Renal pelvis (tissue), 12 donors: ENCODE results near the gene BTNL2. TPM values are rescaled to one million over a fixed set of nuclear protein-coding genes. Genes with fewer than 3 reads are reported as not detected.
"Not testable (repeated sequence)": the region's sequence is repeated elsewhere in the genome, so short reads cannot be mapped to it uniquely, and the experiment has no call there.

Experiments used
- DNase-seq: peaks from one replicate; pipeline ENCODE4 v3.0.0-alpha.2; 2013
- long read RNA-seq, 16 experiments: transcript quantifications; one replicate each; lab custom pipeline, GENCODE V29; 2026
- polyA plus RNA-seq, 3 donors: library from polyadenylated mRNA; unstranded; fragments of 120-200 nt; gene quantifications; one replicate each; pipeline ENCODE4 v1.2.1, GENCODE V29; 2013; ENCODE audit not compliant: insufficient read length in 3 of 3

The BTNL2 gene, protein sequence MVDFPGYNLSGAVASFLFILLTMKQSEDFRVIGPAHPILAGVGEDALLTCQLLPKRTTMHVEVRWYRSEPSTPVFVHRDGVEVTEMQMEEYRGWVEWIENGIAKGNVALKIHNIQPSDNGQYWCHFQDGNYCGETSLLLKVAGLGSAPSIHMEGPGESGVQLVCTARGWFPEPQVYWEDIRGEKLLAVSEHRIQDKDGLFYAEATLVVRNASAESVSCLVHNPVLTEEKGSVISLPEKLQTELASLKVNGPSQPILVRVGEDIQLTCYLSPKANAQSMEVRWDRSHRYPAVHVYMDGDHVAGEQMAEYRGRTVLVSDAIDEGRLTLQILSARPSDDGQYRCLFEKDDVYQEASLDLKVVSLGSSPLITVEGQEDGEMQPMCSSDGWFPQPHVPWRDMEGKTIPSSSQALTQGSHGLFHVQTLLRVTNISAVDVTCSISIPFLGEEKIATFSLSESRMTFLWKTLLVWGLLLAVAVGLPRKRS
- 1 to 10 TPM; 1.4 to 3.9 (median 3.4) TPM for polyA plus RNA-seq
- long read RNA-seq, donor 1 = 0 reads
- long read RNA-seq, donor 2 = 0 reads
- long read RNA-seq, donor 3 = 0 reads
- long read RNA-seq, donor 4 = 0 reads
- long read RNA-seq, donor 5 = 0 reads
- long read RNA-seq, donor 6 = 0 reads
- long read RNA-seq, donor 7 = 0 reads
- long read RNA-seq, donor 8 = 0 reads
- long read RNA-seq, donor 9 = 0 reads
- long read RNA-seq, donor 10 = 0 reads
- long read RNA-seq, donor 11 = 0 reads
- long read RNA-seq, donor 12 = 0 reads
- long read RNA-seq, donor 13 = 0 reads
- long read RNA-seq, donor 14 = 0 reads
- long read RNA-seq, donor 15 = 0 reads
- long read RNA-seq, donor 16 = 0 reads

DNA sequence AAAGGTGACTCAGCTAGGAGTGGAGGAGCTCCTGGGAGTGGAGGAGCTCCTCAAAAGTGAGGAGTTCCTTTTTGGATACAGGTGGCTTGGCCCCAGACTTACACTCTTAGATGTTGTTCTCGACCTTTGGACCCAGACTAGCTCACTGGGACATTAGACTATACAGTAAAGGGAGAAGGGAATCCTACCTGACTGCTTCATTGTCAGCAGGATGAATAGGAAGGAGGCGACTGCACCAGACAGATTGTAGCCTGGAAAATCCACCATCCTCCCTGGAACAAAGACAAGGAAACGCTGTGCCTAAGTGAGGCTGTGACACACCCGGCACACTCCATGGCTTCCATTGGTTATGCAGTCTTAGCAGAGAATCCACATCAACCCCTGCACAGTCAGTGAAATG lies at the start of gene BTNL2:
Gene BTNL2, minus strand, starts transcription at position 325 of the 400 bp plus-strand sequence. Its CDS starts 58 bp downstream, at position 267.
- DNase-seq = no peak

DNA sequence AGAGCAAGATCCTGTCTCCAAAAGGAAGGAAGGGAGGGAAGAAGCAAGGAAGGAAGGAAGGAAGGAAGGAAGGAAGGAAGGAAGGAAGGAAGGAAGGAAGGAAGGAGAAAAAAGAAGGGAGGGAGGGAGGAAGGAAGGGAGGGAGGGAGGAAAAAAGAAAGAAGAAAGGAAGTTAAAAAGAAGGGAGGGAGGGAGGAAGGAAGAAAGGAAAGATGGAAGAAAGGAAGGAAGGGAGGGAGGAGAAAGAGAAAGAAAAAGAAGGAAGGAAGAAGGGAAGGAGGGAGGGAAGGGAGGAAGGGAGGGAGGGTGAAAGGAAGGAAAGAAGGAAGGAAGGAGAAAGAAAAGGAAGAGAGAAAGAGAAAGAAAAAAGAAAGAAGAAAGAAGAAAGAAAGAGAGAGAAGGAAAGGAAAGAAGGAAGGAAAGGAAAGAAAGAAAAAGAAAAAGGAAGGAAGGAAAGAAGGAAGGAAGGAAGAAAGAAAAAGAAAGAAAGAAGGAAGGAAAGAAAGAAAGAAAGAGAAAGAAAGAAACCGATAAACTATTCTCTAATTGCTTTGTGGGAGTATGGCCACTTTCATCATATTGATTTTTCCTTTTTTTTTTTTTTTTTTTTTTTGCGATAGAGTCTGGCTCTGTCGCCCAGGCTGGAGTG lies 42.2 kb upstream of the BTNL2 start:
- DNase-seq = no peak

DNA sequence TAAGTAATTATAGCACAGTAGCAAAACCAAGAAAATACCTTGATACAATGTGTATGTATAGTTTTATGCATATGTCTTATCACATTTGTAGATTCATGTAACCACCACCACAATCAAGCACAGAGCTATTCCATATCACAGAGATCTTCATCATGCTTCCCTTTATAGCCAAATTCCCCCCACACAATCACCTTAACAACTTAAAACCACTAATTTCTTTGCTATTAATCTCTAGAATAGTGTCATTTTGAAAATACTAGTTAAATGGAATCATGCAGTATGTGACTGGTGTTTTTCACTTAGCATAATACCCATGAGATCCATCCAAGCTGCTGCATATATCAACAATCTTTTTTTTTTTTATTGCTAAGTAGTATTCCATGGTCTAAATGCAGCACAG lies 41.0 kb upstream of the BTNL2 start:
- DNase-seq = no peak

DNA sequence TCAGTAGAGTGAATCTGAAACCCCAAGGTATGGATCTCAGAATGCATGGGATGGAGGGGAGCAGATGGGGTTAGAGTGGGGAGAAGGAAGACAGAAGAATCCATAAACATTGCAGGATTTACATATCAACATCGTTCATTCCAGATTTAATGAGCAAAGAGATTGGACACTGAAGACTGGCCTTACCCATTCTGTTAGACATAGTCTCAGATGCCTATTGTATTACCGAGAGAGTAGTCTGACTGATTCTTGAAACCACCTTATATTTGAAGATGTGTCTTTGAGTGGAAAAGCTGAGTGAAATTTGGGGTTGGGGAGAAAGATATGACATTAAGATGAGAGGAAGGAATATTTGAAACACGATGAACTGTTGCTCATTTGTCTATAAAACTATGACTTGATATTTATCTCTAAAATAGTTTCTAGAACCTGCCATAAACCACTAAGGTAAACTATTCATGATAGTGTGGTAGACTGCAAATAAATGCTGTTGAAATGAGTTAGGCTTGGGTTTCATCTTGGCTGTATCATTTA lies 38.4 kb upstream of the BTNL2 start:
- no peak for DNase-seq

DNA sequence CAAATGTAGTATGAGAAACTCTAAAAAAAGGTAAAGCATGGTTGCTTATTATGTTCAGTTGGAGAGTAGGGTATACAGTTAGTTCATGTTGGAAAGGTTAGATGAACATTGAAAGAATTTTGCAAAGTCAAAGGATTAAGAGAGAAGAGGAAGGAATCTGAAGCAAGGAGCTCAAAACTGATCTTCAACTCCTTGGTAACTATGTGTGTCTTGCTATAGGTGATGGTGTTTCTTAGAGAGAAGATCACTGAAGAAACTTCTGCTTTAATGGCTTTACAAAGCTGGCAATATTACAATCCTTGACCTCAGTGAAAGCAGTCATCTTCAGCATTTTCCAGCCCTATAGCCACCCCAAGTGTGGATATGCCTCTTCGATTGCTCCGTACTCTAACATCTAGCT lies 37.5 kb upstream of the BTNL2 start:
- no peak for DNase-seq

DNA sequence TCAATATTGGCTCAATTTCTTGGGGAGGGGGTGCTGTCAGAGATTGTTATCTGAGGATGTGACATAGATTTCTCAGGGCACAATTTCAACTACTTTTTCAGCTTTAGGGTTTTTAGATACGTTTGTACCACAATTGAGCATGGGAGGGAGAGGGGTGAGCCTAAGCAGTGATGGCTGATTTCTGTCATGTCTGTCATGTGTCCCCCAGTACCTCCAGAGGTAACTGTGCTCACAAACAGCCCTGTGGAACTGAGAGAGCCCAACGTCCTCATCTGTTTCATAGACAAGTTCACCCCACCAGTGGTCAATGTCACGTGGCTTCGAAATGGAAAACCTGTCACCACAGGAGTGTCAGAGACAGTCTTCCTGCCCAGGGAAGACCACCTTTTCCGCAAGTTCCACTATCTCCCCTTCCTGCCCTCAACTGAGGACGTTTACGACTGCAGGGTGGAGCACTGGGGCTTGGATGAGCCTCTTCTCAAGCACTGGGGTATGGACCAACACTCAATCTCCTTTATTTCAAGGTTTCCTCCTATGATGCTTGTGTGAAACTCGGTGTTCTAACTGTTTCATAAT lies 36.1 kb upstream of the BTNL2 start:
- no peak for DNase-seq

DNA sequence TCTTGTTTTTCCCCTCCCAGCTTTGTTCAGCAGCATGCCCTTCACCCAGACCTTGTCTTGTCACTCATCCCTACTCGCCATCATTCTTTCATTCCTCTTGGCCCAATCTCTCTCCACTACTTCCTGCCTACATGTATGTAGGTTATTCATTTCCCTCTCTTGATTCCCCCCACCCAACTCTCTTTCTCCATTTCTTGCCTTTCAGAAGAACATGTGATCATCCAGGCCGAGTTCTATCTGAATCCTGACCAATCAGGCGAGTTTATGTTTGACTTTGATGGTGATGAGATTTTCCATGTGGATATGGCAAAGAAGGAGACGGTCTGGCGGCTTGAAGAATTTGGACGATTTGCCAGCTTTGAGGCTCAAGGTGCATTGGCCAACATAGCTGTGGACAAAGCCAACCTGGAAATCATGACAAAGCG lies 35.3 kb upstream of the BTNL2 start:
- no peak for DNase-seq

DNA sequence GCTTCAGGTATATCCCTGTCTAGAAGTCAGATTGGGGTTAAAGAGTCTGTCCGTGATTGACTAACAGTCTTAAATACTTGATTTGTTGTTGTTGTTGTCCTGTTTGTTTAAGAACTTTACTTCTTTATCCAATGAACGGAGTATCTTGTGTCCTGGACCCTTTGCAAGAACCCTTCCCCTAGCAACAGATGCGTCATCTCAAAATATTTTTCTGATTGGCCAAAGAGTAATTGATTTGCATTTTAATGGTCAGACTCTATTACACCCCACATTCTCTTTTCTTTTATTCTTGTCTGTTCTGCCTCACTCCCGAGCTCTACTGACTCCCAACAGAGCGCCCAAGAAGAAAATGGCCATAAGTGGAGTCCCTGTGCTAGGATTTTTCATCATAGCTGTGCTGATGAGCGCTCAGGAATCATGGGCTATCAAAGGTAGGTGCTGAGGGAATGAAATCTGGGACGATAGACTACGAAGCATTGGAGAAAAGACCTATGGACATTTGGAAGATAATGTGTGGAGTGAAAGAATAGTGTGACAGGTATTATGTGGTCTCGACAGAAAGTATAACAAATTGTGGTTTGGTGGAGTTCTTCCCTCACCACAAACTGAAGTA lies 32.7 kb upstream of the BTNL2 start, which contains the start of gene HLA-DRA:
Gene HLA-DRA, plus strand, starts transcription at position 286 of the 613 bp plus-strand sequence. Its CDS starts 64 bp downstream, at position 350.
- DNase-seq = peak; percentile 63

DNA sequence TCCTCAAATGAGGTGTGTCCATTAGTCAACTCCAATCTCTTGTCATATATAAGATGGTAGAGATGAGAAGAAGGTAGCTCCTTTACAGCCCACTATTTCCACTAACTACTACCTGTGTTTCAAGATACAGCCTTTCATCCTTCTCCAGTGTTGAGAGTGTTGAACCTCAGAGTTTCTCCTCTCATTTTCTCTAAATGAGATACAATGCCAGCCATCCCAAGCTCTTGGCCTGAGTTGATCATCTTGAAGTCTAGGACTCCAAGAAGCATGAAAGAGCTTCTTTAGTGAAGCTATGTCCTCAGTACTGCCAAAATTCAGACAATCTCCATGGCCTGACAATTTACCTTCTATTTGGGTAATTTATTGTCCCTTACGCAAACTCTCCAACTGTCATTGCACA lies 32.2 kb upstream of the BTNL2 start:
- DNase-seq = no peak

DNA sequence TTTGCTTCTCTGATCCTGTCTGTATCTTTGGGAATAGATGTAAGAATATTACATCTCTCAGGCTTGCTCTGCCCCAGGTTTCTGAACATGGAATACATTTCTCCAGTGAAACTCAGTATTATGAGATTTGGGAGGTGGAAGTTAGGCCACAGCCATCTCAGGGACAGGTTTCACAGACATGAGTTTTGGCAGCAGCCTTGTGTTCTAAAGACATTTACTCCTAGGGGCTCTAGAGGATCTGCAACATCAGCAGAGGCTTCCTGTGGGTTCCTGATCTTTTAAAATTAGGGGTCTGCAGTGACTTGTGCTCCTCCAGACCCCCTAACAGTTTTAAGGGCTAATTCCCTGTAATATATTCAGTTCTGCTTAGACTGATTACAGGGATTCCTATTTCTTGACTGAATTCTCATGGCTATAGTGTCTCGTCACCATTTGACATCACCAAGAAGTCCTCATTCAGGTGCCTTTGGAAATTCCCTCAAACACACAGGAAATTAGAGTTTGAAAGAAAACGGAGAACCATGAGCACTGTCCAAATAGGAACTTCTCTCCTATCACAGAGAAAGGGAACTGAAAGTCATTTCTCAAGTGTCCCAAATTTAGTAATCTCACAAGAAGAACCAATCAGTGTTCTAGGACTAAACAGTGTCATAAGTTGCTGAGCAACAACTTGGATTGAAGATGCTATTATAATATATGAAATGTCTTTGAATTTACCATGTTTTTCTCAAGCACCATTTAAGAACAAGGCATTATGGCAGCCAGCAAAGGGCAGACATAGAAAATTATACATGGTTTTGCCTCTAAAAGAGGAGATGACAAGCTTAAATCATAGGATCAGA lies 30.2 kb upstream of the BTNL2 start:
- DNase-seq = no peak

DNA sequence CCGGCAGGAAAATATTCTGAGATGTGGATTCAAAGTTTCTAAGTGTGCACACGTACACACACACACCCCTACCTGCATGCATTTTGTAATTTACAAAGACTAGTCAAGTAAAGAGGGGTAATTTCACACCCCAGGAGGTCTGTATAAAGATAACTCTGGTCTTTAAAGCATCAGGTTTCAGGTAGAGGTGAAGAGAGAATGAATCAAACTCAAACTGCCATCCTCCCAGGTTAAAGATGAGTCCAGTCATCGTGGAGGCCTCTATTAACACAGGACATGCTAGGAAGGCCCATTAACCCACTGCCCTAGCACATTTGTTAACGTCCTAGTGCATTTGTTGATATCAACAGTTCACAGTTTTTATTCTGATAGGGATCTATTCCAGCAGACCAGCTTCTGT lies 29.2 kb upstream of the BTNL2 start:
- DNase-seq = peak; percentile 38

DNA sequence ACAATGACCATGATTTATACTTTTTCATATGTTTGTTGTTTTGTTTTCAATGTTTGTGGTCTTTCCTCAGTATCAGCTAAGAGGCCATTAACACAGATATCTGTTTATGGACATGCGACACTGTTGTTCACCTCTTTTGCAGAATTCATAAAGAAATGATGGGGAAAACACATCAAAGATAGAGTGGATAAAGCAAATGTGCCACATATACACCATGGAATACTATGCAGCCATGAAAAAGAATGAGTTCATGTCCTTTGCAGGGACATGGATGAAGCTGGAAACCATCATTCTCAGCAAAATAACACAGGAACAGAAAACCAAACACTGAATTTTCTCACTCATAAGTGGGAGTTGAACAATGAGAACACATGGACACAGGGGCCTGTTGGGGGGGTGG lies 27.0 kb upstream of the BTNL2 start:
- not testable (repeated sequence) for DNase-seq

DNA sequence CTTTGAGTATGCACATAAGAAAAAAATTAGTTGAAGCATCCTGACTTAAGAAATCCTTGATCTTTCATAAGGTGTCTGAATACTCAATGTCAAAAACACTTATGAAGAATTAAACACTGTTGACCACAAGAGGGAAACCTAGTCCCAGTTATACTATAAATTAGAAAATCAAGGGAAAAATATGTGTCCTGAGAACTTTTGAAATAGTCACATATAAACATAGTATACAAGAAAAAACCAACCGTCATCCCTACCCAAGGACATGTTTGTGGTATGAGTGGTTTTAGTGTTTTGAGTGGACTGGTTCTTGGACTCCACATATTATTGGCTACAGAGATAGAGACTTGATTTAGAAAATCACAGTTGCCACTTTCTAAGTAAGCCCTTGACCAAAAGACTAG lies 25.1 kb upstream of the BTNL2 start:
- peak; percentile 54 for DNase-seq

DNA sequence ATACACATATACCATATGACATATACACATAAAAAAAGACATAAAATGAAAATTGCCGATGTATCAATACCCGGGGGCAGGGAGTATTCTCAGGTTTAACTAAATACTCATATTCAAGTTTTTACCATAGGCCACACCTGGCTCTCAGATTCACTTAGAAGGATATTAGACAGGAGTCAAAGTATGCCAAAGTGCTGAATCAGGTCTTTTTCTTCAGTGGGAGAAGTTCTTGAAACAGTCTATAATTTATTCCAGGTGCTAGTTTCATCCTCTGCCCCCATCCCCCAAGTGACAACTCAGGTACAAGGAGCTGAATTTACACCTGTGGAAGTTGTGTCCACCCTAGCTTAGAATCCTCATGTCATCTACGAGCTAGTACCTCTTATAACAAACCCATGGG lies 24.2 kb upstream of the BTNL2 start:
- no peak for DNase-seq

DNA sequence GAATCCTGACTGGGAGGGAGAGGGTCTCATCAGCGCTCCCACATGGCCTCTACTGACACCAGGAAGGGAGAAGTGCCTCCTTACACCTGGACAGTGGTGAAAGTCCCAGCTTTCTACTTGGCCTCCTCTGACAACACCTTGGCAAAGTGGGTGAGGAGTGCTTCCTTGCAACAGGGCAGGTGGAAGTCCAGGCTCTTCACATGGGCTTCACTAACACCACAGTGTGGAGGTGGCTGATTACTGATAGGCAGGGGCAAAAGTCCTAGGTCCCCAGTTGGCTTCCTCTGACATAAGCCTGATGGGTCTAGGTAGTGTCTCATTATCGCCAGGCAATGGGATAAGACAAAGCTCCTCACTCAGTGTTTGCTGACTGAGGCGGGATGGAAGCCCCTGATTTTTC lies 23.2 kb upstream of the BTNL2 start:
- no peak for DNase-seq

DNA sequence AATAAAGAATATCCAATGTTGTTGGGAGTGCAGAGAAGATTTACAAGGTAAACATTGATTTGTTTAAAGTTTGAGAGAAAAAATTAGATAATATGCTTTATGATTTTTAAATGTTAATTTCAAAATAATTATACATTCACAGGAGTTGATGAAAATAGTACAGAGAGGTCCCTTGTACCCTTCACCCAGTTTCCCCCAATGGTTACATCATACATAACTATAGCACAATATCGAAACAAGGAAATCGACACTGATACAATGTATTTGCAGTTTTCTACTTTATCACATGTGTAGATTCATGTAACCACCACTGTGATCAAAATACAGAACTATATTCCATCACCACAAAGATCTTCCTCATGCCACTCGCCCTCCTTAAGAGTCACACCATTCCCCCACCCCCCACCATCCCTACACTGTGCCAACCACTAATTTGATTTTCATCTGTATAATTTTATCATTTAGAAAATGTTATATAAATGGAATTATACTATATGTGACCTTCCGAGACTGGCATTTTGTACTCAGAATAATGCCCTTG lies 21.0 kb upstream of the BTNL2 start:
- DNase-seq = no peak

DNA sequence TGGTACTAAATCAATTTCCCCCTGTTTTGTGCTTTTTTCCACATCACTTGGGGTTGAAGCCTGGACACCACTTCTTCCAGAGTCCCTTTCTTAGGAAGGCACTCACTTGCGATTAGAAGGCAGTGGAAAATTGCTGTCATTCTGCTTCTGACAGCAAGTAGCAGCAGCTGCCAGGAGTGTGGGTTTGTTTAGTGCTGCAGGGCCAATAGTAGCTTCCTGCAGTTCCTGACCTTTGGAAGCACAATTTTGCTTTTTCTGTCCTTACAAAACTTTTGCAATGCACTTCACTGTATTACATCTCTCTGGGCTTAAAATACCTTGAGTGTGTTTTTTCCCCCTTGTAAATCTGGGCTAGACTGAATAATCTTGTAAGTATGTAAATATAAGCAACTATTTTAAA lies 20.2 kb upstream of the BTNL2 start:
- DNase-seq = no peak

DNA sequence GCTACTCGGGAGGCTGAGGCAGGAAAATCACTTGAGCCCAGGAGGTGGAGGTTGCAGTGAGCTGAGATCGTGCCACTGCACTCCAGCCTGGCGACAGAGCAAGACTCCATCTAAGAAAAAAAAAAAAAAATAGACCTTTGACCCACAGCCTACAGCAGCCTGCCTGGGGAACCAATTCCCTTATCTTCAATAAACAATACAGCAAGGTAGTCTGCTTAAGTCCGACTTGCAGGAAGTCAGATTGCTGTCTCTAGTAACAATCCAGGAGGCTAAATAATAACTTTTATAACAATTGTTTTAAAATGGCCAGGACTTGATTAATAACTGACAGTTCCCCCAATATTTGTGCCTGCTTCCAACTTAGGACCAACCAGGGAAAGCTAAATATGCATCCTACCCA lies 19.4 kb upstream of the BTNL2 start:
- no peak for DNase-seq

DNA sequence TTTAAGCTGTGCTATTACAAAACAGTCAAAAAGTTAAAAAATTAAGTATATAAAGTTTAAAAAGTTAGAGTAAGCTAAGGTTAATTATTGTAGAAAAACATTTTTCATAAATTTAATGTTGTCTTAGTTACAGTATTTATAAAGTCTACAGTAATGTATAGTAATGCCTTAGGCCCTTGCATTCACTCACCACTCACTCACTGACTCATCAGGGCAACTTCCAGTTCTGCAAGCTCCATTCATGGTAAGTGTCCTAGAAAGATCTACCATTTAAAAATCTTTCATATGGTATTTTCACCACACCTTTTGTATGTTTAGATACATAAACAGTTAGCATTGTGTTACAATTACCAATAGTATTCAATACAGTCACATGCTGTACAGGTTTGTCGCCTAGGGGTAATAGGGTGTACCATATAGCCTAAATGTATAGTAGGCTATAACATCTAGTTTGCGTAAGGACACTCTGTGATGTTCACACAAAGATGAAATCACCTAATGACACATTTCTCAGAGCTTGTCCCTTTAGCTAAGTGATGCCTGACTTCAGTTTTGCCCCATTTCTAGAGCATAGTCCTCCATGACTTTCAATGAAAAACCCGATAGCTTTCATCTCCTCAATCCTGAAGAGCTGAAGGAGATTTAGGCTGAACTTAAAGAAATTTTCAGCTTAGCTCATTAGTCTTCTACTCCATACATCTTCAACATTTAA lies 17.8 kb upstream of the BTNL2 start:
- DNase-seq = no peak
